ENCODE measurements around the gene SAMD5. TPM values are rescaled to one million over a fixed set of nuclear protein-coding genes. Genes with fewer than 3 reads are reported as not detected.

The SAMD5 gene
- total RNA-seq, 1 donor = 0.09 TPM

- TF ChIP-seq CTCF (IDR thresholded peaks at IDR 0.05; ENCODE audit: insufficient read depth, low read length) = no peak
- DNase-seq (ENCODE audit: low read depth) = no peak
- H3K4me3 ChIP-seq (ENCODE audit: low read depth, low read length) = no peak overlapping the region
These were observed 53.2 kb downstream of the SAMD5 start for GRCh38 chr6:147561726-147562125.

GRCh38 chr6:147563472-147563871 lies 55.0 kb downstream of the SAMD5 start:
- H3K4me3 ChIP-seq (ENCODE audit: low read depth, low read length) = no peak overlapping the region
- no peak for DNase-seq (ENCODE audit: low read depth)
- no peak for TF ChIP-seq CTCF (IDR thresholded peaks at IDR 0.05; ENCODE audit: insufficient read depth, low read length)

DNA sequence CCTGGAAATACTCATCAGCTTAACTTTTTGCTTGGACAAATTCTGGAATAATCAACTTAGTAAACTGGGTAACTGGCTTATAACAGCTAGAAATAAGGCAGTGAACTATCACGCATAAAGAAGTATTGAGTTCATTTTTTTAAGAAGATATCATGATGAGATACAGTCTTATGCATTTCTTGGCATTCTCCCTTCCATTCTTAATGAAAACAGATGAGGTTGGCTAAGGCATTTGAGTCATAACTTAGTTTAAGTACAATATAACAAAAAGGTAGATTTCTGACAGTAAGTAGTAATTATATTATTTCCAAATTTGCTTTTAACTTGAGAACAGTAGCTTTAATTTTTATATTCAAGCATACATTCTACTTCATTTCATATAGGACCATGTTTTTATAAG lies 56.1 kb downstream of the SAMD5 start:
- H3K4me3 ChIP-seq (ENCODE audit: low read depth, low read length) = no peak overlapping the region
- TF ChIP-seq CTCF (IDR thresholded peaks at IDR 0.05; ENCODE audit: insufficient read depth, low read length) = no peak
- DNase-seq (ENCODE audit: low read depth) = no peak

DNA sequence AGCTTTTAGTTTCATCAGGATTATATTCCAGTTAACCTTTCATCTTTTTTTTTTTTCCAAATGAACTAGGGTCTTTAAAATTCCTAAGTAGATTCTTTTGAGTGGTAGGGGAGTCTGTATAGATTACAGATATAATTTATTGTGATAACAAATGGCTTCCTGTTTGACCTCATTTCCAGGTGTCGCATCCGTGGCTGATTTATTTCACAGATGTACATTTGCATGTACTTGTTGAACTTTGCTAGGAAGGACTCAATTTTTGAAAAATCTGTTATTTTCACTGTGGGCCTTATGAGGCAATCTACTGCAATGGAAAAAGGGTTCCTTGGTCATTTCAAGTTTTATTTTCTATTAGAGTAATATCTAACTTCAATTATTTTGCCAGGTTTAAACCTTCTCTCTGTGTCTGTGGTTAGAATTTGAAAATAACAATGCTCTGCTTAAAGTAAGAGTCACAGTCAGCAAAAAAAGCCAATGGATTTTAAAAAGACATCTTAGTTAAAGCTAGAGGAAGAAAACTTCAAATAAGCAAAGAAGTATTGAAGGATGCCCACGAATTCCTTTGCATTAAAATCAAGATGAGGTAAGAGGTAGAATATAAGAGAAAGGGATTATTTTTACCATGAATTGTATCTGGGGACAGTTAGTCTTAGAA lies 57.9 kb downstream of the SAMD5 start:
- no peak overlapping the region for H3K4me3 ChIP-seq (ENCODE audit: low read depth, low read length)
- no peak for DNase-seq (ENCODE audit: low read depth)
- TF ChIP-seq CTCF (IDR thresholded peaks at IDR 0.05; ENCODE audit: insufficient read depth, low read length) = no peak

- no peak for DNase-seq (ENCODE audit: low read depth)
These were observed 58.8 kb downstream of the SAMD5 start for GRCh38 chr6:147567141-147567805.

GRCh38 chr6:147569788-147570187 lies 61.3 kb downstream of the SAMD5 start:
- no peak overlapping the region for H3K4me3 ChIP-seq (ENCODE audit: low read depth, low read length)
- DNase-seq (ENCODE audit: low read depth) = no peak
- TF ChIP-seq CTCF (IDR thresholded peaks at IDR 0.05; ENCODE audit: insufficient read depth, low read length) = no peak

More at GRCh38 chr6:147567141-147567805, 58.8 kb downstream of the SAMD5 start:
- H3K4me3 ChIP-seq (ENCODE audit: low read depth, low read length) = no peak overlapping the region
- no peak for TF ChIP-seq CTCF (IDR thresholded peaks at IDR 0.05; ENCODE audit: insufficient read depth, low read length)
